Hematopoietic multipotent progenitor cell (in vitro differentiated cells): ENCODE data around the gene GYG2. TPM values are rescaled to one million over a fixed set of nuclear protein-coding genes. Genes with fewer than 3 reads are reported as not detected.
"Not testable (repeated sequence)": the region's sequence is repeated elsewhere in the genome, so short reads cannot be mapped to it uniquely, and the experiment has no call there.

ENCODE experiments used
- DNase-seq, 3 donors: peaks; one replicate each; pipeline ENCODE4 v3.0.0-alpha.2; 2011 to 2015; ENCODE audit warnings: low read depth in 2 of 3, low spot score in 2 of 3
- total RNA-seq: library from RNA; depleted of rRNA; stranded (reverse); fragments of >200 nt; gene quantifications from one replicate; pipeline ENCODE4 v1.2.3, GENCODE V29; 2012

Gene GYG2
- 1.6 TPM for total RNA-seq

GRCh38 chrX:2828344-2828958, at the start of gene GYG2:
Gene GYG2 (plus strand): TSS chrX:2828930. CDS start chrX:2830189, 1,259 bp downstream.
- no peak for DNase-seq

- DNase-seq, result not testable (repeated sequence)
Observed at GRCh38 chrX:2780472-2781225, 48.1 kb upstream of the GYG2 start.

GRCh38 chrX:2781226-2781571, 47.5 kb upstream of the GYG2 start:
- no peak for DNase-seq

GRCh38 chrX:2781698-2782097, 47.0 kb upstream of the GYG2 start:
- DNase-seq, result peak in 1 of 3 donors; percentile 29

GRCh38 chrX:2782171-2782570, 46.6 kb upstream of the GYG2 start:
- DNase-seq, result no peak

- no peak for DNase-seq
Observed at GRCh38 chrX:2782778-2783177, 46.0 kb upstream of the GYG2 start.

- DNase-seq, result no peak
Observed at GRCh38 chrX:2784026-2784425, 44.7 kb upstream of the GYG2 start.

GRCh38 chrX:2785538-2785937, 43.2 kb upstream of the GYG2 start:
- DNase-seq, result no peak

GRCh38 chrX:2788980-2789379, 39.8 kb upstream of the GYG2 start:
- DNase-seq, result no peak

- DNase-seq, result no peak
Observed at GRCh38 chrX:2789569-2789968, 39.2 kb upstream of the GYG2 start.

- no peak for DNase-seq
Observed at GRCh38 chrX:2793752-2794151, 35.0 kb upstream of the GYG2 start.

GRCh38 chrX:2794336-2794735, 34.4 kb upstream of the GYG2 start:
- no peak for DNase-seq

GRCh38 chrX:2796808-2797207, 31.9 kb upstream of the GYG2 start:
- peak in 1 of 3 donors; percentile 19 for DNase-seq

GRCh38 chrX:2799369-2799768, 29.4 kb upstream of the GYG2 start:
- DNase-seq, result no peak

- DNase-seq, result not testable (repeated sequence)
Observed at GRCh38 chrX:2799980-2800379, 28.8 kb upstream of the GYG2 start.

GRCh38 chrX:2801223-2801622, 27.5 kb upstream of the GYG2 start:
- DNase-seq, result no peak

- peak in 1 of 3 donors; percentile 6 for DNase-seq
Observed at GRCh38 chrX:2802376-2803090, 26.2 kb upstream of the GYG2 start.

GRCh38 chrX:2803486-2803885, 25.2 kb upstream of the GYG2 start:
- DNase-seq, result not testable (repeated sequence)

GRCh38 chrX:2804106-2804843, 24.5 kb upstream of the GYG2 start:
- not testable (repeated sequence) for DNase-seq

- DNase-seq, result not testable (repeated sequence)
Observed at GRCh38 chrX:2804858-2805257, 23.9 kb upstream of the GYG2 start.

- no peak for DNase-seq
Observed at GRCh38 chrX:2811271-2811670, 17.5 kb upstream of the GYG2 start.
